Measurements from ENCODE around the gene BRCA1. TPM values are rescaled to one million over a fixed set of nuclear protein-coding genes. Genes with fewer than 3 reads are reported as not detected.

Gene BRCA1
- total RNA-seq, 1 experiment from 2014 or later: 67.1 TPM

DNA sequence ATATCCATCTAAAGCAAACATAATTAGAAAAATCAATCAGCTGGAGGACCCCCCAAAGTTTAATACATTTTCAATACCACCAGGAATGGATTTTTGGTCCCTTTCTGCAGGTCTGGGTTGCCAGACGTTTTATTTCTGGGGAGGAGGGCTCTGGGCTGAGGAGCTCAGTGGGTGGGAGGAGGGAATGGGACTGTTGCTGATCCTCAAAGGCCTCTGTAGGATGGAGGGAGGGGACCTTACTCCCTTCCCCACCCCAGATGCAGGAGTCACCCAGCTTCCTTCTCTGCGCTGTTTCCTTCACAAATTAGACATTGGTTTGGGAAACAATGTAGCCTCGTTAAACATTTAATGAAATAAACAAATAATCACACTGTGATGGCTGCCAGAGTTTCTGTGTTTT lies 93.5 kb downstream of the BRCA1 start:
- Mint-ChIP-seq H3K4me1 (ENCODE audit: low read depth, unreplicated experiment) (no peaks in the 10 kb centered on the region), H3K27me3 (ENCODE audit: unreplicated experiment) (peaks cover 25% of the 10 kb centered on the region), H3K36me3 (ENCODE audit: insufficient read depth, unreplicated experiment) (peaks cover 5% of the 10 kb centered on the region), H3K27ac (ENCODE audit: unreplicated experiment) (no peak overlapping the region), H3K4me3 (ENCODE audit: low read depth, unreplicated experiment) (no peak overlapping the region), H3K9me3 (ENCODE audit: low read depth, unreplicated experiment) (no peaks in the 10 kb centered on the region)
- intact Hi-C loops (cut with micrococcal nuclease; ENCODE audit: unreplicated experiment): no loop called here
- CTCF ChIA-PET: interaction anchor here (0.7 to 1.6 kb wide), 3 partner anchors 11 to 321 kb away, joined by 3 to 4 read pairs (median 4); no protein-coding TSS in a partner anchor
- no TSS peak for BruUV-seq (replicated peaks)
- DNase-seq: no peak
- TF ChIP-seq, protein P1, sequence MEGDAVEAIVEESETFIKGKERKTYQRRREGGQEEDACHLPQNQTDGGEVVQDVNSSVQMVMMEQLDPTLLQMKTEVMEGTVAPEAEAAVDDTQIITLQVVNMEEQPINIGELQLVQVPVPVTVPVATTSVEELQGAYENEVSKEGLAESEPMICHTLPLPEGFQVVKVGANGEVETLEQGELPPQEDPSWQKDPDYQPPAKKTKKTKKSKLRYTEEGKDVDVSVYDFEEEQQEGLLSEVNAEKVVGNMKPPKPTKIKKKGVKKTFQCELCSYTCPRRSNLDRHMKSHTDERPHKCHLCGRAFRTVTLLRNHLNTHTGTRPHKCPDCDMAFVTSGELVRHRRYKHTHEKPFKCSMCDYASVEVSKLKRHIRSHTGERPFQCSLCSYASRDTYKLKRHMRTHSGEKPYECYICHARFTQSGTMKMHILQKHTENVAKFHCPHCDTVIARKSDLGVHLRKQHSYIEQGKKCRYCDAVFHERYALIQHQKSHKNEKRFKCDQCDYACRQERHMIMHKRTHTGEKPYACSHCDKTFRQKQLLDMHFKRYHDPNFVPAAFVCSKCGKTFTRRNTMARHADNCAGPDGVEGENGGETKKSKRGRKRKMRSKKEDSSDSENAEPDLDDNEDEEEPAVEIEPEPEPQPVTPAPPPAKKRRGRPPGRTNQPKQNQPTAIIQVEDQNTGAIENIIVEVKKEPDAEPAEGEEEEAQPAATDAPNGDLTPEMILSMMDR (IDR thresholded peaks at IDR 0.05; ENCODE audit: unreplicated experiment): no peak

DNA sequence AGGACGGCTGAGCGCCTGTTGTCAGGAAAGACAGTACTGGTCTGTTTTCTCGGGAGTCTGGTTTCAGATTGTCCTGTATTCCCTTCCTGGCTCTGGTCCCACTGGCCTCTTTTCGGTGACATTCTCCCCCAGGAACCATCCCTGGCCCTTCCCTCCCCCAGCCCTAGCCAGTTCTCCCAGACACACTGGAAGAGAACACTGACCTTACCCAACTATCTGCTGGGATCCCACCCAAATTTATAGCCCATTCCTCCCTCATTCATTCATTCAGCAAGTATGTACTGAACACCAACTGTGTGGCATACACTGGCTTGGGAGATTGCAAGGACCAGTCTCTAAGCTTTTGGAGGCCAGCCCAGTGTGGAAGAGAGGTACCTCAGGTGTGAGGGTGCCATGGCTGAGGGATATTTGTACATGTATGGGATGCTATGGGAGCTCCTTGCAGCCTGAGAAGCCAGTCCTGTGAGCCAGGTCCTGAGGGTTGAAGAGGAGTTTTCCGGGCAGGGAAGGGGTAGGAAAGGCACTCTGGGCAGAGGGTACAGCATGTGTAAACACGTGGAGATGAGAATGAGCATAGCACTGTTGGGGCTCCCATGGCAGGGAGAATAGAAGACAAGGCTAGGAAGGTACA lies 94.9 kb downstream of the BRCA1 start:
- no TSS peak for BruUV-seq (replicated peaks)
- H3K27ac Mint-ChIP-seq (ENCODE audit: unreplicated experiment): no peak overlapping the region
- TF ChIP-seq, protein P1 (IDR thresholded peaks at IDR 0.05; ENCODE audit: unreplicated experiment): no peak
- H3K27me3 Mint-ChIP-seq (ENCODE audit: unreplicated experiment): peaks cover 28% of the 10 kb centered on the region
- no peaks in the 10 kb centered on the region for H3K9me3 Mint-ChIP-seq (ENCODE audit: low read depth, unreplicated experiment)
- H3K4me1 Mint-ChIP-seq (ENCODE audit: low read depth, unreplicated experiment): no peaks in the 10 kb centered on the region
- no peak for DNase-seq
- intact Hi-C loops (cut with micrococcal nuclease; ENCODE audit: unreplicated experiment): no loop called here
- peaks cover 5% of the 10 kb centered on the region for H3K36me3 Mint-ChIP-seq (ENCODE audit: insufficient read depth, unreplicated experiment)
- H3K4me3 Mint-ChIP-seq (ENCODE audit: low read depth, unreplicated experiment): no peak overlapping the region
- CTCF ChIA-PET: interaction anchor here (0.6 to 1.6 kb wide), 3 partner anchors 12 to 1909 kb away, joined by 3 to 4 read pairs (median 4); no protein-coding TSS in a partner anchor

DNA sequence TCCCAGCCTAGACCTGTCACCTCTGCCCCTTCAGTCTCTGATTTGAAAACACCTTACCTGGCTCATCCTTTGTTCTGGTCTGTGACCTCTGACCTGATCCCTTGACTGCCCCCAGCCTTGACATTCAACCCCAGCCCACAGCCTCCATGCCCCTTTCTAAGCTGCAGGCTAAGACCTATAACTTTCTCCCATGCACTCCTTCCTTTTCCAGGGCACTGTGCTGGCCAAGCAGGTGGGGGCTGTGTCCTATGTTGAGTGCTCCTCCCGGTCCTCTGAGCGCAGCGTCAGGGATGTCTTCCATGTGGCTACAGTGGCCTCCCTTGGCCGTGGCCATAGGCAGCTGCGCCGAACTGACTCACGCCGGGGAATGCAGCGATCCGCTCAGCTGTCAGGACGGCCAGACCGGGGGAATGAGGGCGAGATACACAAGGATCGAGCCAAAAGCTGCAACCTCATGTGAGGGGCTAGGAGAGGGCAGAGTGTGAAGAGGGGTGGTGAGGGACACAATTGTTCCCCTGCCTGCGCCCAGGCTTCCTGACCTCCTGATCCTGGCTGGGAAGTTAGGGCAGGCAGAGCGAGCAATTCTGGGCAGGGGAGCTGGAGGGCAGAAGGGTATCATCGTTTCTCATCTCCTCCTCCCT lies 96.8 kb downstream of the BRCA1 start:
- no peaks in the 10 kb centered on the region for H3K9me3 Mint-ChIP-seq (ENCODE audit: low read depth, unreplicated experiment)
- CTCF ChIA-PET: no interaction called here
- no peak overlapping the region for H3K27ac Mint-ChIP-seq (ENCODE audit: unreplicated experiment)
- H3K27me3 Mint-ChIP-seq (ENCODE audit: unreplicated experiment): peaks cover 43% of the 10 kb centered on the region
- peaks cover 17% of the 10 kb centered on the region for H3K36me3 Mint-ChIP-seq (ENCODE audit: insufficient read depth, unreplicated experiment)
- no peak for DNase-seq
- BruUV-seq (replicated peaks): no TSS peak
- H3K4me3 Mint-ChIP-seq (ENCODE audit: low read depth, unreplicated experiment): no peak overlapping the region
- TF ChIP-seq, protein P1 (IDR thresholded peaks at IDR 0.05; ENCODE audit: unreplicated experiment): no peak
- intact Hi-C loops (cut with micrococcal nuclease; ENCODE audit: unreplicated experiment): loop anchor here (10.0 kb wide), 1 partner anchor 316 kb away; no protein-coding TSS in a partner anchor
- peaks cover 10% of the 10 kb centered on the region for H3K4me1 Mint-ChIP-seq (ENCODE audit: low read depth, unreplicated experiment)

DNA sequence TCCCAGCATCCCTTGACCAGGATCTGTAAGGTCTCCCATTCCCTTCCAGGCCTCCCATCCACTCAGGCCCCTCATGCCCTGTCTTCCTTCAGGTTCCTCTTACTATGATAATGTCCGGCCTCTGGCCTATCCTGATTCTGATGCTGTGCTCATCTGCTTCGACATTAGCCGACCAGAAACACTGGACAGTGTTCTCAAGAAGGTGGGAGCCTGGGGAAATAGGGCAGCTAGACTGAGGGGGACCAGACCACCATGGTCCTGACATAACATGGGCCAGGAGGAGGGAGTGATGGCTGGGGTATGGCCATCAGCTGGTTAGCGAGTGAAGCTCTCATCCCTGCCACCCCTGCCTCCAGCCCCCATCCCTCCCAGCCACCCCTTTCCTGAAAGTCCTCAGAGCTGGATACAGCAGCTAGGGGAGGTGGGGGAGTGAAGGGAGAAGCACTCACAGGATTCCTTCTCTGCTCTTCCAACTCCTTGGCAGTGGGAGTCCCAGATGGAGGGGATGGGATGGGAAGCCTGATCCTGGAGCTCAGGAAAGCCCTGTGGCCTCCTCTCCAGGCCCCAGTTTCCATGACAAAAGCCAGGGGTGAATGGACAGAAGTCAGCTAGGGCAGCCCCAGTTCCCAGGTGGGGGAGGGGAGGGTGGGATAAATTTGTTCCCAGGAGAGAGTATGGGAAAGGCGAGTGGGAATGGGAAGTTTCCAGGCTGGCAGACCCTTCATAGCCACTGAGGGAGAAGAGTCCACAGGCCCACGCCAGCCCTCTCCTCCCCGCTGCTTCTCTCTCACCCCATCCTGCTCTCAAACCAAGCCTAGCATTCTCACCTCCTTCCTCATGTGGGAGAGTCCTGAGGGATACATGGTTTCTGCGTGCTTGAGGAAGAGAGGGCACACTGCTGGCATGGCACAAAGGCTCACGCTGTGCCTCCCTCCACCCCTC lies 97.8 kb downstream of the BRCA1 start:
- intact Hi-C loops (cut with micrococcal nuclease; ENCODE audit: unreplicated experiment): loop anchor here (10.0 kb wide), 1 partner anchor 317 kb away; no protein-coding TSS in a partner anchor
- no peak for DNase-seq
- CTCF ChIA-PET: interaction anchor here (0.5 kb wide), 1 partner anchor 783 kb away, joined by 3 read pairs; no protein-coding TSS in a partner anchor
- Mint-ChIP-seq H3K27me3 (ENCODE audit: unreplicated experiment) (peaks cover 43% of the 10 kb centered on the region), H3K4me1 (ENCODE audit: low read depth, unreplicated experiment) (peaks cover 10% of the 10 kb centered on the region), H3K36me3 (ENCODE audit: insufficient read depth, unreplicated experiment) (peaks cover 19% of the 10 kb centered on the region), H3K27ac (ENCODE audit: unreplicated experiment) (no peak overlapping the region), H3K9me3 (ENCODE audit: low read depth, unreplicated experiment) (no peaks in the 10 kb centered on the region), H3K4me3 (ENCODE audit: low read depth, unreplicated experiment) (no peak overlapping the region)
- BruUV-seq (replicated peaks): no TSS peak
- TF ChIP-seq, protein P1 (IDR thresholded peaks at IDR 0.05; ENCODE audit: unreplicated experiment): no peak
